Measurements from ENCODE around the gene ZMYM3.

ZMYM3 gene

GRCh38 chrX:71221145-71221544 is 32.8 kb downstream of the ZMYM3 start:
- H3K4me3 ChIP-seq (ENCODE audit: low read depth, low read length), result no peak overlapping the region
- DNase-seq (ENCODE audit: low read depth), result no peak
- TF ChIP-seq, protein P1, sequence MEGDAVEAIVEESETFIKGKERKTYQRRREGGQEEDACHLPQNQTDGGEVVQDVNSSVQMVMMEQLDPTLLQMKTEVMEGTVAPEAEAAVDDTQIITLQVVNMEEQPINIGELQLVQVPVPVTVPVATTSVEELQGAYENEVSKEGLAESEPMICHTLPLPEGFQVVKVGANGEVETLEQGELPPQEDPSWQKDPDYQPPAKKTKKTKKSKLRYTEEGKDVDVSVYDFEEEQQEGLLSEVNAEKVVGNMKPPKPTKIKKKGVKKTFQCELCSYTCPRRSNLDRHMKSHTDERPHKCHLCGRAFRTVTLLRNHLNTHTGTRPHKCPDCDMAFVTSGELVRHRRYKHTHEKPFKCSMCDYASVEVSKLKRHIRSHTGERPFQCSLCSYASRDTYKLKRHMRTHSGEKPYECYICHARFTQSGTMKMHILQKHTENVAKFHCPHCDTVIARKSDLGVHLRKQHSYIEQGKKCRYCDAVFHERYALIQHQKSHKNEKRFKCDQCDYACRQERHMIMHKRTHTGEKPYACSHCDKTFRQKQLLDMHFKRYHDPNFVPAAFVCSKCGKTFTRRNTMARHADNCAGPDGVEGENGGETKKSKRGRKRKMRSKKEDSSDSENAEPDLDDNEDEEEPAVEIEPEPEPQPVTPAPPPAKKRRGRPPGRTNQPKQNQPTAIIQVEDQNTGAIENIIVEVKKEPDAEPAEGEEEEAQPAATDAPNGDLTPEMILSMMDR (IDR thresholded peaks at IDR 0.05; ENCODE audit: insufficient read depth, low read depth, low read length, missing control alignments), result no peak

DNA sequence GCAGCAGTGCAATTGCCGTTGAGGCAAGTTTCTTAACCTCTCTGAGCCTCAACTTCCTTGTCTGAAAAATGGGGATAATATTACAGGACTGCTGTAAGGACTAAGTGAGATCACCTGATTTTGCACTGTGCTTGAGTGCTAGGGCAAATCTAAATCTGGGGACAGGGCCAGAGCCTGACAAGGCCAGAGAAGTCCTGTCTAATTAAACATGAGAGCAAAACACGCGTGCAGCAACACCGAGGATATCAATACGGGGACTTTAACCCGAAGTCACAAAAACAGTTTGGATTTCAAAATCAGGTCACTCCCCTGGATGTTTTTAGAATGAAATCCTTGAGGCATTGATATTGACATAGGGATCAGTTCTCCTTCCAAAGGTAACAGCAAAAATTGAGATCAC is 36.6 kb downstream of the ZMYM3 start:
- no peak for DNase-seq (ENCODE audit: low read depth)
- TF ChIP-seq, protein P1 (IDR thresholded peaks at IDR 0.05; ENCODE audit: insufficient read depth, low read depth, low read length, missing control alignments), result no peak
- H3K4me3 ChIP-seq (ENCODE audit: low read depth, low read length), result no peak overlapping the region

- H3K4me3 ChIP-seq (ENCODE audit: low read depth, low read length), result no peak overlapping the region
- no peak for DNase-seq (ENCODE audit: low read depth)
- TF ChIP-seq, protein P1 (IDR thresholded peaks at IDR 0.05; ENCODE audit: insufficient read depth, low read depth, low read length, missing control alignments), result no peak
Observed at GRCh38 chrX:71216485-71216884, 37.5 kb downstream of the ZMYM3 start.

- DNase-seq (ENCODE audit: low read depth), result no peak
- TF ChIP-seq, protein P1 (IDR thresholded peaks at IDR 0.05; ENCODE audit: insufficient read depth, low read depth, low read length, missing control alignments), result no peak
- no peak overlapping the region for H3K4me3 ChIP-seq (ENCODE audit: low read depth, low read length)
Observed at GRCh38 chrX:71215338-71215912, 38.5 kb downstream of the ZMYM3 start.

DNA sequence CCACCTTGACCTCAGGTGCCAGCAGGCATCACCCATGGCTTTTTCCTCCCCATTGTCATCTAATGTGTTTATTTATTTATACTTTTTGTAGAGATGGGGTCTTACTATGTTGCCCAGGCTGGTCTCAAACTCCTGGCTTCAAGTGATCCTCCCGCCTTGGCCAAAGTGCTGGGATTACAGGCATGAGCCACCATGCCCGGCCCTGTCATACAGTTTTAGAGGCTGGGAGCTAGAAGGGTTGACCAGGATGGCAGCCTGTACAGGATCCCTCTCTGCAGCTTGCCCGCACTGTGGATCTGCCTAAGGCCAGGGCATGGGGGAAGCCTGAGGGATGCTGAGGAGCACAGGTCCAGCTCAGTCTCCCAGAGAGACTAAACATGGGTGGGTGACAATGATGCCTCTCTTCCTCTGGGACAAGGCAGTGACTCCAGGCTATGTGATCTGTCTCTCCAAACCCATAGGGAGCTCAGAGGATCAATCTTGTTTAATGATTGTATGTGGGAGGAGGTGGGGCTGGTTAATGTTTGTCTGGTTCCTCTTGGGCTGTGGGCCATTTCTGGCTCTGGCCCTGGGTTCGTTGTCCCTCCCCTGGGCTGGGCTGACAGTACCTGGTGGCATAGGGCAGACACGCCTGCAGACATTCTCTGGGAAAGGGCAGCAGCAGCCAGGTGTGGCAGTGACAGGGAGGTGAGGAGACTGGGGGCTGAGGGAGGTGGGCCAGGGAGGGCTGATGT is 39.2 kb downstream of the ZMYM3 start:
- no peak for DNase-seq (ENCODE audit: low read depth)
- TF ChIP-seq, protein P1 (IDR thresholded peaks at IDR 0.05; ENCODE audit: insufficient read depth, low read depth, low read length, missing control alignments), result no peak

DNA sequence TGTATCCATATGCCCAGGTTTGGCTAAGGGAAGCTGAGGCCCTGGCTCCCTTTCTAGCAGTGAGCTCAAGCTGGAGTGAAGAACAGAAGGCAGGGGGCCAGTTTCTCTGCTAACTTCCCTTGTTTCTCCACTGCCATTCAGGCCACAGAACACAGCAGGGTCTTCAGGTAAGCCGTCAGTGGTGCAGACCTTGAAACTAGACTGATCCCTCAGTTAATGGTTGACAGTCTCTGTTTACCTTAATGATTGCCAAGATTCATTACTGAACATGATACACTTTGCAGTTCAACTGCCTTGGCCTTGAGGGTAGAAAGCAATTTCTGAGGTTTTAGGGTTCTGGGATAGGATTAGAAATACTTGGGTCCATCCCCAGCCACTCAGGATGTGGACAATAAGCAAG is 39.8 kb downstream of the ZMYM3 start:
- H3K4me3 ChIP-seq (ENCODE audit: low read depth, low read length), result no peak overlapping the region

More for the DNA sequence above, 39.2 kb downstream of the ZMYM3 start:
- H3K4me3 ChIP-seq (ENCODE audit: low read depth, low read length), result no peak overlapping the region

More for the DNA sequence above, 39.8 kb downstream of the ZMYM3 start:
- TF ChIP-seq, protein P1 (IDR thresholded peaks at IDR 0.05; ENCODE audit: insufficient read depth, low read depth, low read length, missing control alignments), result no peak
- no peak for DNase-seq (ENCODE audit: low read depth)
